NCI-H2171 treated with DMSO at 0.1 percent for 48 hours (cell line): ENCODE measurements around the gene FHIT.
"Not testable (repeated sequence)": the region's sequence is repeated elsewhere in the genome, so short reads cannot be mapped to it uniquely, and the experiment has no call there.

Experiments
- DNase-seq: peaks from one replicate; lab custom pipeline; 2025; lab: John Stamatoyannopoulos, UW

FHIT gene

DNA sequence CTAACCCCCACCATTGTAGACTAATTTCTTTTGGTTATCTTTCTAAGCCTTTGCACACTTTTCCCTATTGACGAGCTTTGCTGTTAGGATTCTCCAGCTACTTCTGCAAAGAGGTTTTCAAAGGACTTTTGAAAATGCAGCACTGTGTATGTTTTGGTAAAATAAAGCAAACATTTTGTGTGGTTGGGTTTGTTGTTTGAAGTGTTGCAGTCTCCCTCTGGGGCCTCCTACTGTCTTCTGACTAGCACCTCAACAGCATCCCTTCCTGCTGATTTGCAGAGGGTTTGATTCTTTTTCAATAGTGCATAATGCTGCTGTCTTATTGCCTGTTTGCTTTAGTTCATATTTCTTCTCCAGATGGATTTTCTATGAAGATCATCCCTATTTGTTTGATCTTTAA lies 1426.4 kb downstream of the FHIT start:
- no peak for DNase-seq

DNA sequence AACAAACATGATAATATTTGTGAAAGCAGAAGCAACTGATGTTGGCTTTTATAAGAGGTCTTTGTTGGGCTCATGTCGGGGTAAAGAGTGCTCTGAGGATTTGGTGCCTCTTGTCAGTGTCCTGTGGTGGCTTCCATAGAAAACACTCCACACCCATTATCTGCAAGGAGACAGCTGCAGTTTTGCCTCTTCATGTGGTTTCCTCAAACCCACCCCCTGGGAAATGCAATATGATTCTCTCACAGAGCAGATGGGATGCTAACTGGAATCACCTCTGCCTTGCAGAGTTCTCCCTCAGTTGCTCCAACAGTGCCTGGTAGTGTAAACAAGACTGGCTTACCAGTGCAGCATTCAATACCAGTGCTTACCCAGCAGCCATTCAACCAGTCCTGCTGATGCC lies 1430.0 kb downstream of the FHIT start:
- DNase-seq: peak; percentile 88

DNA sequence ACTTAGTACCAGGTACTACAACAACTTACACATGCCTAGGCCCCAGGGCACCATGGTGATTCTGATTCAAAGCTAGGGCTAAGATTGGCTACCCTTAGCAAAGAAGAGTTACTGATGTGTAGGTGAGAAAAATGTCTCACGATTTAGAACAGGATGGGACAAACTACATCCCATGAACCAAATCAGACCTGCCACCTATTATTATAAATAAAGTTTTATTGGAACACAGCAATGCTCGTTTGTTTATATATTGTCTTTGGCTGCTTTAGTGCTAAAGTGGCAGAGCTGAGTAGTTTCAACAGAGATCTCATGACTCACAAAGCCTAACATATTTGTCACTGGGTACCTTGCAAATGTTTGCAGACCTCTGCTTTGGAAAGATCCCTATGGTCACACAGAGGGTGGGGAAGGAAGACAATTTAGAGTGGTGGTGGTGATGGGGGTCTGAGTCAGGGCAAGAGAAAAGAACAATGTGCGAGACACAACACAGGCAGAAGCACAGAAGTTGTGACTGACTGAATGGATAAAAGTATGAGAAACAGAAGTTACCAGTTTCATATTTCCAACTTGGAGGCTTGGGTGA lies 1430.8 kb downstream of the FHIT start:
- DNase-seq: no peak

DNA sequence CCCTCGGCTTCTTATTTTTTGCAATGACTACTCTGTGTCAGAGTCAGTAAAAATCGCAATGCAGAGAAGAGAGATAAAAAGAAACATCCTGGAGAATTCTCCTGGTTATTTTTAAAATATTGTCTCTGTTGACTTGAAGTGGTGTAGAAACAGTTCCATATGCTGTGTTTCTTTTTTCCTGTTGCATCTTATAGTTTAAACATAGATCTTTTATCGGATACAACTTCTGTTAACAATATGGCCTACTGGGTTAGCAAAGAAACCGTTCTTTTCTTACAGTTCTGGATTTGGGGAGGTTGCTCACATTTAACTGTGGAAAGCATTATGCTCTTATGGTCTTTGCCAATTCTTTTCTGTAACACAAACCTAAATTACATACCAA lies 1432.3 kb downstream of the FHIT start:
- DNase-seq: no peak

DNA sequence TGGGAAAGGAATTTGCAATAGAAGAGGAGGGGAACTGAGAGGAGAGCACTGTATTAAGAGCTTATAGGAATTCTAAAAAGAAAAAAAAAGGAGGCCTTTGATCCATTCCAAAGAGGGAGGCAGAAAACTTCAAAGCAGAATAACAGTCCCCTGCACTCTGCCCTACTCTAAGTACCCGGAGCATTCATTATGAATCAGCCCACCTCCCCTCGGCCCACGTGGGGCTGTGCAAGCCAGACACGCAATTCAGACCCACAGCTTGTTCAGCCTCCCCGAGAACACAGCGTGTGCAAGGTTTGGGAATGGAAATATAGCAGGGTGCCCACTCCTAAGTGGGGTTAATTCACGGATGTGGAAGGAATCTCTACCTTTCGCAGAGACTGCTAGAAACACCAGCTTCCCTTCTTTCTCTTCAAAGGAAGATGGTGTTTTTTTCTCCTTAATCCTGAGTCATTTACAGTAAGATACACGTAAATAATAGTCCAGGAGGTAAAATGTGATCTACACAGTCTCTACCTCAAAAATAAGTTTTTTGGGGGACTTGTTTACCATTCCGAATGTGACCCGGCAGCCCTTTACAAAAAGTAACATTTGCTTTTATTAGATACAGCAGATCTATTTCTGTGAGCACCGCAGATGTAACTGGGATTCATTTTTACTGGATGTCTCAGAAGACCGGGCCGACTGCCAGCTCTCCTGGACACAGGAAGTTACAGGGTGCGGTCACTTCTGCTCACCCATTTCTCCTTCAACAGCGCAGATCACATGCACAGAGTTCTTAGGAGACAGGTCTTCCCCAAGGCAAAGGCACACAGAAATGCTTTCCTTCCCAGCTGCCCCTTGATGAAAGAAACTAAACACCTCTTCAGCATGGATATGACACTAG lies 1433.0 kb downstream of the FHIT start:
- no peak for DNase-seq

DNA sequence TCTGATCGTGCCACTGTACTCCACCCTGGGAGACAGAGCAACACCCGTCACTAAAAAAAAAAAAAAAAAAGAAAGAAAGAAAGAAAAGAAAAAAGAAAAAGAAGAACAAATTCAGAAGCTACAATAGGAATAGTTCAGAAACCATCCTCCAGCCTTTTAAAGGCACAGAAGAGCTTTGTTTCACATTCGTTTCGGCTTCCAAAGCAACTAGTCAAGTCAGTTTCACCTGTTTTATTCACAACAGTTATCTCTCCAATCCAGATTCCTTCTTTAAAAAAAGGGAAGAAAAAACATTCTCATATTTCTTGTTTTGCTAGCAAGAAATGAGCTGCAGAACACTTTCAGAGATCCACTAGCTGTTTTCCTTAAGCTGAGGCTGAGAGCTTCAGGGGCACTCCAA lies 1433.7 kb downstream of the FHIT start:
- peak; percentile 50 for DNase-seq

DNA sequence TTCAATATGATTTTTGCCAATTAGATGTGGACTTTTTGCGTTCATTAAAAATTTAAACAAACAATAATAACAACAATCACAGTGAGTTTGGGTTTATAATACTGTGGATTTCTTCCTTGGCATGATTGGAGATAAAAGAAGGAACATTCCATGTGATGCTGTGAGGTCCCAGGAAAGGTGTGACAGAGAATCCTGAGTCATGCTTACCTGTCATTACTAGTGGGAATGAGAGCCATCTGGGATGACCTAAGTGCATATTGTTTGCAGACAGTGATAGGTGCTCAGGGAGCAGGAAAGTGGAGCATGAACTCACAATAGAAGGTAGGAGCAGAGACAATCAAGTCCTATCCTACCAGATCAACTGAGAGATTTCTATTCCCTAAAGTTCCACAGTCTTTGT lies 1434.9 kb downstream of the FHIT start:
- DNase-seq: peak; percentile 71

DNA sequence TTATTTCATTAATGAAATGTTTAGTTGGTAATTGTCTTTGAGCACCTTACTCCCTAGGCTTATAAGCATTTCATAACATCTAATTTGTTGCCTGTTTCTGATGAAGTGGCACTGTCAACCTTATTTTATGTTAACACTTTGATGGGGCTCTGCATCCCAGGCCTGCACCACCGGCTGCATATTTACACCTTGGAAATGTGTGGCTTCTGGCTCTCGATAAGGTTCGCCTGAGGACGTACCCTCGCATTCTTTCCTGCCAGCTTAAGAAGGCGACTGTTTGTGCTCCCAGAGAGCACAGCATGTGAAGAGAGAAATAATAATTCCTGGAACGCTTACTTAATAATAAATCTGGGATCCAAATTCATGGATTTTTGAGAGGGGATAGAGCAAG lies 1438.1 kb downstream of the FHIT start:
- DNase-seq: no peak

DNA sequence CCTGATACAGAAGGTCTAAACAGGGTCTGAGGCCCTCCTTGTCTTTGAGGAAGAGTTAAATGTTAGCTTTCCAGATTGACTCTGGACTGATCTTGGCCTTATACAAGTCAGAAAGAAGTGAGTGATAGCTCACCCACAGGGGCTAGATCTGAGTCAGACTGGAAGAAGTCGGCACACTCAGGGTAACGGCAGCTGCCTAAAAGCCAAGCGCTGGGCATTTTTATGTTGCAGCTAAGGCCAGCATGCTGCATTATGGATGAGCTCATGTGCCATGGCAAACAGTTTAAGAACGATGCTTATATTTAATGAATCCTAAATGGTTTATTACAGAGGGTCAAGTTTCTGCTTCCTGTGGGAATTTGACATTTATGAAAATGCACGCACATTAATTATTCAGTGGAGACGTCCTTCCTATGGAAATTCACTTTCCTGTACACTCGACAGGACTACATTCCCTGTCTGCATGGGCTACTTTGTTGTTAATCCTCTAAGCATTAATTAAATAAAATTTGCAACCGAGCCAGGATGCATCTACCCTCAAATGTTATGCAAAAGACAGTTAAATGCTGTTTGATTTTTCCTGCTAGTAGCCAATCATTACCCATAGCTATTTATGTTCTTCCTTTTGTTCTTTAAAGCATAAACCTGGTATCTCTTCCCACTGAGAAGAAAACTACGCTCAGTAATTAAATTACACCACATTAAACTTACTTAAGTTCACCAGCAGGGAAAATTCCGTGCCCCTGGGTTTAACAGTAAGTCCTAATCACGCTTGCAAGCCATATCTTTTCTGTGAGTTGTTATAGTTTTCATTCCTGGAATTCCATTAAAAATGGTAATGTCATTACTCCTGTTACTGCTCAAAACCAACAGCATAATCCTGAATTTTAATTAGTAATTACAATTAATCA lies 1438.8 kb downstream of the FHIT start:
- DNase-seq: no peak

DNA sequence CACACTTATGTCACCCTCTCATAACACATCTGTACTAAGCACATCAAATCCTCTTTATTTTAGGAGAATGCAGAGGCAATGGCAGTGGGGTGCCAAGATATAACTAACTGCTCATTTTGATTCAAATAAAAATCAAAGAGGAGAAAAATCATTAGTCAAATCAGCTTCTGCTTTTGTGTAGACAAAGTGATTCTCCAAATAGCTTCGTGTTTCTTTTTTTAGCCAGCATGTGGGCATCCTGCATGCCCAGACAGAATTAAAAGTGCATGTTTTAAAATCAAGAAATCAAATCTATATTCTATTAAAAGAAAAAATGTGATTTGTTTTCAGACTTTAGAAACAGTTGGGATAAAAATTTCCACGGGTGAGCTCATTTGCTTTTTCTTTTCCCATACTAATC lies 1440.1 kb downstream of the FHIT start:
- no peak for DNase-seq

DNA sequence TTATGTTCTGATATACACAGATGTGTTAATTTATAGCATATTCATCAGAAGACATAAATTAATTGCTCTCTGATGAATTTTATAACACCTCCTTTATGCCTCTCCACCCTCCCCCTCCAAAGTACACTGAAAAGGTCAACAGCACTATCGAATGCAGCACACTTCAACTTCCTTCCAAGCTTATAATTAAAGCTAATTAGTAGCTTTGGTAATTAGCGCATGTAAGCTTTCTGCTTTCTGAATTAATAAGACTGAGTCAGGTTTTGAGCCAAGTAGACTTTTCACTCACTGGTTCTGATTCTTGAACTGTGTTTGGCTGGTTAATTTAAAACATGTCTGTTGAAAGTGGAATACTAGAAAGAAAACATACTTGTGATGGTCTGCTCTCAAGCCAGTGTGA lies 1440.6 kb downstream of the FHIT start:
- no peak for DNase-seq

DNA sequence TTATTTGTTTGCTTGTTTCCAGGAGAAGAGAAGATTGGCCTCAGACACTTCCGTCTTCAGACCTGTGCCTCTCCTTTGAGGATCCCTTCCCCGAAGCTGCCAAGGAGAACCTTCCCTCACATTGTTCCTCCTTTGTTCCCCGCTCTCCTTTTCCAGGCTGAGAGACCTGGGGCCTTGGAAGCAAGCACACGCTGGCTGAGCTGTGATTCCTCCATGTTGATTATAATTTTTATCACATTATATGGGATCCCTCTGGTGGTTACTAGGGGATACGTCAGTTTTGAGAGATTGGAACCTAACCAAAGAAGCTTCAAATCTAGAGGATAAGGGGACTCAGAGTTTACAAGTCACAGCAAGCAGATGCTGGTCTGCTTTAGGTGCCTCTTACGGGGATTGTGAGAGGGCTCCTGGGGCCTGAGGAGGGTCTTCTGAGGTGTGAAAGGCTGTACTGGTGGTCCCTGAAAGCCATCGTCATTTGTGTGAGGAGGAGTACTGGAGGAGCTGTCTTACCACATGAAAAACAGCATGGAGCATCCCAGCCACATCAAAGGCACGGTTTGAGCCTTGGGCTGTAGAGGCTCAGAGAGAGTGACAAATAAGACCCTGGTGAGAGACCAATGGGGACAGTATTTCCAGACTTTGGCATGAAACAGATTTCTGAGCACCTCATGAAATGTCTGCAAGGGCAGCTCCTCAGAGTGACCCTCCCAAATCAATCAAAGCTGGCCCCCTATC lies 1441.4 kb downstream of the FHIT start:
- peak; percentile 35 for DNase-seq

DNA sequence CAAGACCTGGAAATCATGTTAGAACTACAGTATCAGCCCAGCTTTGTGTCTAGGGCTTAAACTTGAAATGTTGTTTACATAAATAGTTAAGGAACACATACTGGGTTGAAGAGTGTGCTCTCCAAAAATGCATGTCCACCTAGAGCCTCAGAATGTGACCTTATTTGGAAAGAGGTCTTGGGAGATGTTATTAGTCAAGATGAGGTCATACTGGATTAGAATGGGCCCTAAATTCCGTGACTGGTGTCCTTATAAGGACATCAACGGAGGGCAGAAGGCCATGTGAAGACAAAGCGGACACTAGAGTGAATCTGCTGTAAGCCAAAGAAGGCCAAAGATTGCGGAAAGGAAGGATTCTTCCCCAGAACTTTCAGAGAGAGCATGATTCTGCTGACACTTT lies 1442.2 kb downstream of the FHIT start:
- no peak for DNase-seq

DNA sequence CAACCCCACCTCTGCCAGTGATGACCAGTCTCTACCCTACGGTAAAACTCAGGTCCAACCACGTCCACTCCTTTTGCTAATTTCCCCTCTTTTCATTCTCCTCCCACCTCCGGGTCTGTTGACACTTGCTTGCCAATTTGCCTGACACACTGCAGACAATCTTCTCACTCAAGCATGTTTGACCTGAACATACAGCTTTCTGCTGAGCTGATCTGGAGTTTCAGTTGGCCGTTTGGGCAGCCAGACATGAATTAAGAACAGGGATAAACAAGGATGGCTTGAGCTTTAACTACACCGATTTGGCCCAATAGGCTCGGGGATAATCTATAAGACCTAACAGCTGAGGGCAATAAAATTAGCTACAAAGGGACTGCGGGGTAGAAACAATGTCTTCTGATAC lies 1442.8 kb downstream of the FHIT start:
- DNase-seq: no peak

DNA sequence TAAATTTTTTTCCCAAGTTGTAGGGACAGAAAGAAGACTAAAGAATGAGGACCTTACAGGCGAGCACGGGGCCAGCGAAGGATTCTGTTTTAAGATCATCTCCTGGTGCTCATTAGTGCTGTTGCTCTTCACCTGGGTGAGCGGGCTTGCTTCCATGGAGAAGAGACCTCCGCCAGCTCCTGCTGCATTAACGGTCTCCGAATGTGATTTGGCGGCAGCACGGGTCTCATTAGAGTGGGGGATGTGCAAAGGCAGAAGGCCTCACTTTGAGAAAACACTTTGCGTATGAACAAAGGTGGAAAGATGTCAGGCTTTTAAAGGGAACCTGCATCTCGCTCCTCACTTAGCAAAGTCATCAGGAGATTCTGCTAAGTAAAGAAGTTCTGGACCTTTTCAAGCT lies 1448.0 kb downstream of the FHIT start:
- DNase-seq: no peak

DNA sequence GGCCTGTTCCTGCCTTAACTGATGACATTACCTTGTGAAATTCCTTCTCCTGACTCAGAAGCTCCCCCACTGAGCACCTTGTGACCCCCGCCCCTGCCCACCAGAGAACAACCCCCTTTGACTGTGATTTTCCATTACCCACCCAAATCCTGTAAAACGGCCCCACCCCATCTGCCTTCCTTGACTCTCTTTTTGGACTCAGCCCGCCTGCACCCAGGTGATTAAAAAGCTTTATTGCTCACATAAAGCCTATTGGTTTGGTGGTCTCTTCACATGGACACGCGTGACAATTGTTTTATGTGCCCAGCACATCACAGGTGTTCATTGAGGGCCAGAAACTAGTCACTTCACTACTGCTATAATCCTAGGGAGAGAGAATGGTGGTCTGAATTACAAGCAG lies 1448.8 kb downstream of the FHIT start:
- not testable (repeated sequence) for DNase-seq

DNA sequence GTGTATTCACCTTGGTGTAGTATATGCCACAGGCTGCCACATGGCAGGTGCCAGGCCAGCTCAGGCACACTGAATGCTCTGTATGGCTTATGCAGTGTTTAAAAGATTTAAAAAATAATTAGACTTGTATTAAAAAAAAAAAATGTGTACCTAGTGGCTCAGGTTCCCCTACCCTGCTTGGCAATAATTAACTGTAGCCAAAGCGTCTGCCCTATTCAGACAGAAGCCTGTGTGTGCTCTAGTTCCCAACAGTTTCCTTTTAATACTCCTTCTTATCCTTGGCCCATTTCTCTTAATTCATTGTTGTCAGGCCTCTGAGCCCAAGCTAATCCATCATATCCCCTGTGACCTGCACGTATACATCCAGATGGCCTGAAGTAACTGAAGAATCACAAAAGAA lies 1449.2 kb downstream of the FHIT start:
- DNase-seq: peak; percentile 17

DNA sequence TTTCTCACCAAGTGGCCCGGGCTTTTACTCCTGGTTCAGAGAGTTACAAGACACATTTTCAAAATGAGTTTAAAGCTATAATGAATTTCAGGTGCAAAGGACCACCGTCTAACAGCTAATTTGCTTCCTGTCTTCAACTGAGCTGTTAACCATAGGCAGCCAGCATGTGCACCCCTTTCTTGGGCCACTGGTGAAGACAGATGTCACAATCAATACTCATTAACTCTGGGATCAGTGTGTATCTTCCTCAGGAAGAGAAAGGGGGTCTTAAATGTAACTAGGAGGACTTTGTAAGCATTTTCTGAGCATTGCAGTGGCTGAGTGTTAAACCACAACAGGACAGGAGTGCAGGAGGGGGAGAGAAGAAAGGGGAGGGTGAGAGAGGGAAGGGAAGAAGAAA lies 1450.8 kb downstream of the FHIT start:
- no peak for DNase-seq

DNA sequence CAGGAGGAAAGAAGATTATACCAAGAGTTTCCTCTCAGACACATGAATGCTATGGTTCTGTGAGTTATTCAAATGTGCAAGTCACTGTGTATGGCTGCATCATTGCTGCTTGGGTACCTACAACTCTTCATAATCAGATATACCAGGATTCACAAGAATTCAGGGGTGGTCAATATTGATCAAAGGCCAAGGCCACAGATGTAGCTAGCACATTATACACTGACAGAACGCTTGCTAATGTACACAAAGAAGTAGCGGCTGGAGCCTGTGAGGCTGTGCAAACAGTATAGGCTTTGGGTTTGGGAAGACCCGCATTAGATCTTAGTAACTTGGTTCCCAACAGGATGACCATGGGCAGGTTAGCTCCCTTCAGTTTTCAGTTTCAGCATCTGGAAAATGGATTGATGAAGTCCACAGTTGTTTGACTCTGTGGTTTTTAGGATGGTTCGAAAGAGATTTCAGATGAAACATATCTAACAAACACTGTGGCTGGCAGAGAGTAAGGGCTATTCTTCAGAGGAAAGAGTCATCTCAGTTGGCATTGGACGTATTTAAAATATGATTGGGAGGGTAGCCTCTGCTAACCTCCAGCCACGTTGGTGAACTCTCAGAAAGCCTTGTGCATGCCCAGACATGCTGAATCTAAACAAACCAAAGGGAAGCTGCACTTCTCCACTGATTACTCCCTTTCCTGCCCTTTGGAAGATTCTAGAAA lies 1452.7 kb downstream of the FHIT start:
- no peak for DNase-seq

DNA sequence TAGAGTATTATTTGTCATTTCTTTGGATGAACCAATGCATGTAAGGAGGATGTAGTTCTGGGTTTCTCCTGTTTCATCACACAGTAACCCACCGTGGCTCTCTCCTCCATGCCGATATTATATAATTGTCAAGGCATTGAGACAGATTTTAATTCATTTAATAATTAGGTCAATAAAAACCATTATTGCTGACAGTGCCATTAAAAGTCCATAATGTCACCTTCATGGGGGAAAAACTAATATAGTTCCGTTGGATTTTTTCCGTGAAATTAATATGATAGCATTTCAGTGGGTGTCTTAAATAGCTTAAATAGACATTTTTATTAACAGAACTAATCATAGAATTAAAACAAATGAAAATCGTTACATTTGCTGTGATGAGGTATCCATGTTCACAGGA lies 1453.7 kb downstream of the FHIT start:
- DNase-seq: no peak

DNA sequence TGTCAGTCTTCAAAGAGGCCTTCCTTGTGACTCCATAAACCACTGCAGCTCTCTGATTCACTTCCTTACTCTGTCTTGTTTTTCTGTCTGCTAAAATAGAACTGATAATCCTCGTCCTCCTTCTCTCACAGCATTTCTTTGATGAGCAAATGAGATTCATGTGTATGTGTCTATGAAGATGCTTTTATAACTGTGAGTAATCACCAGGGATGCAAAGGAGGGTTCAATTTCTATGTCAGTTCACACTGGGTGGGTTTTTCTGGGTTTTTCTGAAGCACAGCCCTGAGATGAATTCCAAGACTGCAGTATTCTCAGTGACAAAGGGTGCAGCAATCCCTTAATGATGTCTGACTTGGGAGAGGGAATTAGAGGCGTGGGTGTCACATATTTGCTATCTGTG lies 1454.8 kb downstream of the FHIT start:
- DNase-seq: no peak
